Left lung (tissue), 10 donors: ENCODE data around the gene DSTYK. TPM values are rescaled to one million over a fixed set of nuclear protein-coding genes. Genes with fewer than 3 reads are reported as not detected.

Experiments
- ATAC-seq: fragments of 200-7000 bp; cut with Tn5 transposase; one replicate; pipeline ENCODE4 v1.9.1; 2020; ENCODE audit warnings: moderate library complexity
- DNase-seq, 4 donors: peaks; one replicate each; pipeline ENCODE4 v3.0.0-alpha.2; 2013 to 2020
- H3K27ac ChIP-seq, 2 donors: fragments of 200-600 bp; sonication (generic) in 1 of 2; one replicate each; pipeline versions ENCODE4 v1.5.0 to v1.8.0; 2020 to 2021
- H3K27me3 ChIP-seq, 2 donors: fragments of 200-600 bp; sonication (generic) in 1 of 2; one replicate each; pipeline versions ENCODE4 v1.5.0 to v1.8.0; 2020 to 2021
- H3K36me3 ChIP-seq, 2 donors: fragments of 200-600 bp; sonication (generic) in 1 of 2; one replicate each; pipeline versions ENCODE4 v1.5.0 to v1.8.0; 2020 to 2021
- H3K4me1 ChIP-seq, 2 donors: fragments of 200-600 bp; one replicate each; pipeline ENCODE4 v1.8.0; 2021
- H3K4me3 ChIP-seq, 2 donors: fragments of 200-600 bp; sonication (generic) in 1 of 2; one replicate each; pipeline versions ENCODE4 v1.5.0 to v1.8.0; 2020 to 2021; ENCODE audit warnings: mild to moderate bottlenecking in 1 of 2
- H3K9me3 ChIP-seq, 2 donors: fragments of 200-600 bp; sonication (generic) in 1 of 2; one replicate each; pipeline versions ENCODE4 v1.5.0 to v1.8.0; 2020 to 2021
- intact Hi-C, 2 donors: fragments of 100-400 bp; cut with DNase I; formaldehyde crosslinking; loops; one replicate each; pipeline versions ENCODE4 v1.11.2 to v1.14.2; 2022
- polyA plus RNA-seq, 6 donors: library from polyadenylated mRNA; unstranded; fragments of 120-200 nt; gene quantifications; one replicate each; pipeline ENCODE4 v1.2.1, GENCODE V29; 2013; ENCODE audit not compliant: insufficient read length in 6 of 6
- total RNA-seq, 2 donors: library from RNA; stranded (reverse); fragmentation: NEBNext Ultra II Directional; extraction: Animal tissue kit (Norgen Biotek cat#: 25700); gene quantifications; one replicate each; pipeline ENCODE4 v1.2.1, GENCODE V29; 2021
- TF ChIP-seq, protein P1 (sequence below), 2 donors: fragments of 200-600 bp; sonication (generic) in 1 of 2; IDR thresholded peaks; one replicate each; pipeline versions ENCODE4 v1.5.0 to v1.8.0; 2021; ENCODE audit warnings: antibody characterized with exemption in 2 of 2
- donor health status: DM: no; HTN: yes; CAD: no.
- donor health status: DM: no; HTN: no; CAD: no.

The DSTYK gene
- total and polyA plus RNA-seq, 8 donors = 11.1 to 18.4 (median 17.1) TPM

- Histone ChIP-seq H3K4me1 (no peaks in the 10 kb centered on the region), H3K36me3 (no peaks in the 10 kb centered on the region), H3K9me3 (no peaks in the 10 kb centered on the region), H3K27ac (no peak overlapping the region), H3K27me3 (no peaks in the 10 kb centered on the region), H3K4me3 (no peak overlapping the region)
- TF ChIP-seq, protein P1, sequence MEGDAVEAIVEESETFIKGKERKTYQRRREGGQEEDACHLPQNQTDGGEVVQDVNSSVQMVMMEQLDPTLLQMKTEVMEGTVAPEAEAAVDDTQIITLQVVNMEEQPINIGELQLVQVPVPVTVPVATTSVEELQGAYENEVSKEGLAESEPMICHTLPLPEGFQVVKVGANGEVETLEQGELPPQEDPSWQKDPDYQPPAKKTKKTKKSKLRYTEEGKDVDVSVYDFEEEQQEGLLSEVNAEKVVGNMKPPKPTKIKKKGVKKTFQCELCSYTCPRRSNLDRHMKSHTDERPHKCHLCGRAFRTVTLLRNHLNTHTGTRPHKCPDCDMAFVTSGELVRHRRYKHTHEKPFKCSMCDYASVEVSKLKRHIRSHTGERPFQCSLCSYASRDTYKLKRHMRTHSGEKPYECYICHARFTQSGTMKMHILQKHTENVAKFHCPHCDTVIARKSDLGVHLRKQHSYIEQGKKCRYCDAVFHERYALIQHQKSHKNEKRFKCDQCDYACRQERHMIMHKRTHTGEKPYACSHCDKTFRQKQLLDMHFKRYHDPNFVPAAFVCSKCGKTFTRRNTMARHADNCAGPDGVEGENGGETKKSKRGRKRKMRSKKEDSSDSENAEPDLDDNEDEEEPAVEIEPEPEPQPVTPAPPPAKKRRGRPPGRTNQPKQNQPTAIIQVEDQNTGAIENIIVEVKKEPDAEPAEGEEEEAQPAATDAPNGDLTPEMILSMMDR (IDR thresholded peaks at IDR 0.05) = no peak
- intact Hi-C loops = no loop called here
- ATAC-seq (no peak), DNase-seq (no peak)
Measured at GRCh38 chr1:205129447-205130029, 82.0 kb downstream of the DSTYK start.

DNA sequence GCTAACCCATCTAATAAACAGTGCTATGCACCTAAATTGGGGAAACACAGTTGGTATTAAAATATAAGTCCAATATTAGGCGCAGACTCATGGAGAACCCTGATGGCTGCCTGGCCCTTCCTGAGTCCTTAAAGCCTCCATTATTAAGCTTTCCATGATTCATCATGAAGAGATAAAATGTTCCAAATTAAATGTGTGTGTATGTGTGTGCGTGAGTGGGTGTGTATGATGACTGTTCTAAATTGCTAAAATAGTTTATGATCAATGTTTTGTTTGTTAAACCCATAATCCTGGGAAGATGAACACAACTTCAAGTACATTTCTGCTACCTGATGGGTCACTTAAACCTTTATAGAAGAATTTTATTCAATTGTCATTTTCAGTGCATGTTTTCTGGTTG is 83.5 kb downstream of the DSTYK start:
- intact Hi-C loops = no loop called here
- H3K27ac ChIP-seq = no peak overlapping the region
- no peaks in the 10 kb centered on the region for H3K27me3 ChIP-seq
- H3K4me3 ChIP-seq = no peak overlapping the region
- peaks cover 0 to under 1% of the 10 kb centered on the region in 2 donors for H3K4me1 ChIP-seq
- no peaks in the 10 kb centered on the region for H3K36me3 ChIP-seq
- DNase-seq (no peak), ATAC-seq (no peak)
- H3K9me3 ChIP-seq = no peaks in the 10 kb centered on the region
- TF ChIP-seq, protein P1 (IDR thresholded peaks at IDR 0.05) = no peak

- no peak overlapping the region for H3K4me3 ChIP-seq
- no peak overlapping the region for H3K27ac ChIP-seq
- DNase-seq = no peak
- TF ChIP-seq, protein P1 (IDR thresholded peaks at IDR 0.05) = no peak
- no peaks in the 10 kb centered on the region for H3K27me3 ChIP-seq
- H3K4me1 ChIP-seq = peaks cover 0 to 5% of the 10 kb centered on the region in 2 donors
- intact Hi-C loops = no loop called here
- H3K9me3 ChIP-seq = no peaks in the 10 kb centered on the region
- H3K36me3 ChIP-seq = no peaks in the 10 kb centered on the region
- ATAC-seq = no peak
Measured at GRCh38 chr1:205127646-205128045, 83.9 kb downstream of the DSTYK start.

GRCh38 chr1:205124726-205125125 is 86.8 kb downstream of the DSTYK start:
- no peaks in the 10 kb centered on the region for H3K9me3 ChIP-seq
- no peak for ATAC-seq
- H3K4me3 ChIP-seq = no peak overlapping the region
- no peak for DNase-seq
- TF ChIP-seq, protein P1 (IDR thresholded peaks at IDR 0.05) = no peak
- intact Hi-C loops = no loop called here
- H3K27ac ChIP-seq = no peak overlapping the region
- no peaks in the 10 kb centered on the region for H3K36me3 ChIP-seq
- no peaks in the 10 kb centered on the region for H3K27me3 ChIP-seq
- H3K4me1 ChIP-seq = peaks cover 8 to 24% of the 10 kb centered on the region in 2 donors

- DNase-seq (peak in 1 of 4 donors; percentile 1), ATAC-seq (peak; percentile 9)
- peak overlapping the region; percentile 91 to 92 for H3K27ac ChIP-seq
- H3K4me3 ChIP-seq = peak overlapping the region; percentile 81 to 82
- peaks cover 0 to 12% of the 10 kb centered on the region in 2 donors for H3K36me3 ChIP-seq
- peaks cover 8 to 34% of the 10 kb centered on the region in 2 donors for H3K4me1 ChIP-seq
- no peaks in the 10 kb centered on the region for H3K9me3 ChIP-seq
- no peaks in the 10 kb centered on the region for H3K27me3 ChIP-seq
- intact Hi-C loops = no loop called here
- TF ChIP-seq, protein P1 (IDR thresholded peaks at IDR 0.05) = no peak
Measured at GRCh38 chr1:205122489-205122882, 89.0 kb downstream of the DSTYK start.
